NCI-H1417 (cell line): ENCODE data around the gene C2orf72.
A peak's percentile ranks its signal among the peaks of the same experiment; 100 is the strongest.
"Not testable (repeated sequence)": the region's sequence is repeated elsewhere in the genome, so short reads cannot be mapped to it uniquely, and the experiment has no call there.

ENCODE experiments used
- DNase-seq, 3 experiments: peaks; one replicate each; lab custom pipeline; 2025; lab: John Stamatoyannopoulos, UW

Gene C2orf72

DNA sequence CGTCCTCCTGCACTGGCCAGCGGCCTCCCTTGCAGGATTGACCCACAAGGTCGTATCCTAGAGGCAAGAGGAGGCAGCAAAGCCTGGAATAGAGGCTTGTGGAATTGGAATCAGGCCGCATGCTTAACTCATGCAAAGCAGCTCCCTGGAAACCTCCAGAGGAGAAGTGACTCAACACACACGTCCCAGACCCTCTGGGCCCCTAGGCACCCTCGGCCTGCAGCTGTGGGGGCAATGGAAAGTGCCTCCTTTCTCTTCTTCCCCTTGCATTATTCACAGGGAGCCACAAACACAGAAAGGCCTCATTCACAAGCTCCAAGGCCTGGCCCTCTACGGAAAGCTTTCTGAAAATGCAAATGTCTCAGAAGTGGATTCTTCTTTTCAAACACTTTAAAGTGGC, 21.8 kb upstream of the C2orf72 start:
- no peak for DNase-seq

DNA sequence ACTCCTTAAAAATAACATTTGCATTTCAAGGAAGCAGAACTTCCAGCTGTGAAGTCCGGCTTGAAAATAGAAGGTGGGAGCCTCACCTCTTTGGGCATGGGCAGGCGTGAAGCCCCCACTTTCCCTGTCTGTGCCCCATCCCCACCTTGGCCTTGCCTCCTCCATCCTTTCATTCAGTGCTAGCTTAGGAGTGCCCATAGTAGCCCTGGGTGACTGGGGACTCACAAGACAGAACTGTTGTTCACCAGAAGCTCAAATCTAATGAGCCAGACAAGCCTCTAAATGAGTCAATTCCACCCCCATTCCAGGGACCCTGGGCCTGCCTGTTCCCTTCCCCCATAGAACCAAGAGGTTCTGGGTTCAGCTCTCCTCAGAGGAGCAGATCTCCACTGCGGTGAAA, 21.4 kb upstream of the C2orf72 start:
- no peak for DNase-seq

DNA sequence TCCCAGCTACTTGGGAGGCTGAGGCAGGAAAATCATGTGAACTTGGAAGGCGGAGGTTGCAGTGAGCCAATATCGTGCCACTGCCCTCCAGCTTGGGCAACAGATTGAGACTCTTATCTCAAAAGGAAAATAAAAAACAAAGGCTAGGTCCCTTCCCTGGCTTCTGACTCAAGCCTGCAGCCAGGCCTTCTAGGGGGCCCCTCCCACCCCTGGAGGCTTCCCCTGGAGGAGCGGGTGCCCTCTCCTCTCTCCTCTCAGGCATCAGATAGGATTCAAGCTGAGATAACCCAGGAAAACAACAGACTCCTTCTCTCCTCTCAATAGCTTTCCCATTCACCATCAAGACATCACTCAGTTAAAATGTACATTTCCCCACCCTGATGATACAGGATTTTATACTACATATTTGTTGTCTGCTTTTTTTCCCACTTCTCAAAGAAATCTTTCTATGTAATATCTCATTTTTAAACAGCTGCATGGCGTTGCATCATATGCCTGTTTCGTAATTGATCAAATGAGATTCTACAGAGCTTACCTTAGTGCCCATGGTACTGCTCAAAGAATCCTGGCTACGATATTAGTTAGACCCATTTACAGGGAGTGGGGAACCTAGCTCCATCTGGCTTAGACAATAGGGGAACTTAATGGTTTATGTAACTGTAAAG, 20.6 kb upstream of the C2orf72 start:
- no peak for DNase-seq

DNA sequence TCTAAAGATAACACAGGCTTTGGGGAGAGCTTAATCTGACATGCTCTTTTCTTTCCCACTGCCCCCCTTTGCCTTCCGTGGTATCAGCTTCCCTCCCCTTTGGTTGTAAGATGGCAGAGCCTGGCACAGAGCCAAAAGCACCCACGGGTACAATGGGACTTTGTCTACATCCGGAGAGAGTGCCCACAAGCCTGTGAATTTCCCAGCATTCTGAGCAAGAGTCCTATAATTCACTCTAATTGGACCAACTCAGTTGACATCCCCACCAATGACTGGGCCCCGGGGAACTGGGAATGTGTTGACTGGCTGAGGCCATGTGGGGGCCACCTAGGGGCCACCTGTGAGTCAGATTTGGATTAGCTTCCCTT, 20.1 kb upstream of the C2orf72 start:
- DNase-seq: peak in 1 of 3 experiments; percentile 49

- DNase-seq: no peak
Measured at GRCh38 chr2:231018184-231018583, 19.1 kb upstream of the C2orf72 start.

DNA sequence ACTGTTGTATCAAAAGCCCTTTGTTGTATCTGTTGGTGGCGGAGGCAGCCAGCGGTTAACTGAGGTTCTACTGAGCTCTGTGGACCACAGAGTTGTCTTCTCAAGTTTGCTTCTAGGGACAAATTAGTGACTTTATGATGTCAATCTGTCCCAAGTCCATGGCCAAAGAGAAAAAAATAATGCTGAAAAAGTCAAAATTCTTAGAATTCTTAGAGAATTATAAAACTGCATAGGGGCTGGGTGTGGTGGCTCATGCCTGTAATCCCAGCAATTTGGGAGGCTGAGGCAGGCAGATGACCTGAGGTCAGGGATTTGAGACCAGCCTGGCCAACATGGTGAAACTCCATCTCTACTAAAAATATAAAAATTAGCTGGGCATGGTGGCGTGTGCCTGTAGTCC, 12.3 kb upstream of the C2orf72 start:
- DNase-seq: not testable (repeated sequence)

- no peak for DNase-seq
Measured at GRCh38 chr2:231028889-231029288, 8.4 kb upstream of the C2orf72 start.

DNA sequence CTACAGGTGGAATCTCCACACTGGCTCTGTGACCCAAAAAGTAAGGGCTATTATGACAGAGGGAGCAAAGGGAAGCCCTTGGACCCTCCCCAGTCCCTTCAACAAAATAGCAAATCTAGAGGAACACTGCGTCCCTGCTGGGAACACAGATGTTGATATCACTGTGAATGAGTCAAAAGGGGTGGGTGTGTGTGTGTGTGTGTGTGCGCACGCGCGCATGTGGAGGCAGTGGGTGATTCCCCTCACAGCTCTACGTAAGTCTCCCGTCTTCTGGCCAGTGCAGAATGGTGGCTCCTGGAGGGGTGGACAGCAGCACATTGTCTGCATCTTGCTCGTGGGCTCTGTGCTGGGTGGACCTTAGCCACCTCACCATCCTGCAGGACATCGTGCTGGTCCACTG, 7.8 kb upstream of the C2orf72 start:
- no peak for DNase-seq

DNA sequence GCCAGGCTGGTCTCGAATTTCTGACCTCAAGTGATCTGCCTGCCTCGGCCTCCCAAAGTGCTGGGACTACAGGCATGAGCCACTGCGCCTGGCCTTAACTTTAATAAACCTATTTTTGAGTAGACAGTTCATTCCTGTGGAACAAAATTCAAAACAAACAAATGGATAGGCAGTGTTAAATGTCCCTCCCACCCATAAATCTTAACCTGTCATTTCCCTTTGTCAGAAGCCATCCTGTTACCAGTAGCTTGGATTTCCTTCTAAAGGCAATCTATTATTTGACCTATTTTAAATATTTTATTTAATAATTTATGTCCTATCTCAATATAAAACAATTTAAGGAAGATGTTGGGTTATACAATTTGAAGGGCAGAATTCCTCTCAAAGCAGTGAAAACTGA, 6.6 kb upstream of the C2orf72 start:
- DNase-seq: peak in 1 of 3 experiments; percentile 43

GRCh38 chr2:231032575-231033140, 4.7 kb upstream of the C2orf72 start:
- peak in 1 of 3 experiments; percentile 43 for DNase-seq

GRCh38 chr2:231033147-231034132, 3.9 kb upstream of the C2orf72 start:
- DNase-seq: no peak

- no peak for DNase-seq
Measured at GRCh38 chr2:231034291-231034882, 2.9 kb upstream of the C2orf72 start.

DNA sequence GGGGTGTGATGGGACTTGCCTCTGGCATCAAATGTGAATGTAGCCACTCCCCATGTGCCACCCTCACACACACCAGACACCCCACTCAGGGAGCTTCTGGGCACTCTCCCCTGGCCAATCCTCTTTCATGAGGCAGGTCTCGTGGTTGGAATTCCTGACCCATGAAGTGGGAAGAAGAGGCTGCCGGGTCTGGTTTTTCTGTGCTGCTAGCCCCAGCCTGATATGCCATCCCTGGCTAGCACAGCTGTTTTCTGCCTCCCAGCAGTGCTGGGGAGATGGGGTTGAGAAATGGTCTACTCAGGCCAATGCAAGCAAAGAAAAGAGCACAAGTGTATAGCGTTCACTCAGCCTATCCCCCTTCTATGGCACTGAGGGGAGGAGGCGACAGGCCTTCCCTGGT, 1.2 kb upstream of the C2orf72 start:
- no peak for DNase-seq

- DNase-seq: no peak
Measured at GRCh38 chr2:231036578-231037106, 681 bp upstream of the C2orf72 start.

DNA sequence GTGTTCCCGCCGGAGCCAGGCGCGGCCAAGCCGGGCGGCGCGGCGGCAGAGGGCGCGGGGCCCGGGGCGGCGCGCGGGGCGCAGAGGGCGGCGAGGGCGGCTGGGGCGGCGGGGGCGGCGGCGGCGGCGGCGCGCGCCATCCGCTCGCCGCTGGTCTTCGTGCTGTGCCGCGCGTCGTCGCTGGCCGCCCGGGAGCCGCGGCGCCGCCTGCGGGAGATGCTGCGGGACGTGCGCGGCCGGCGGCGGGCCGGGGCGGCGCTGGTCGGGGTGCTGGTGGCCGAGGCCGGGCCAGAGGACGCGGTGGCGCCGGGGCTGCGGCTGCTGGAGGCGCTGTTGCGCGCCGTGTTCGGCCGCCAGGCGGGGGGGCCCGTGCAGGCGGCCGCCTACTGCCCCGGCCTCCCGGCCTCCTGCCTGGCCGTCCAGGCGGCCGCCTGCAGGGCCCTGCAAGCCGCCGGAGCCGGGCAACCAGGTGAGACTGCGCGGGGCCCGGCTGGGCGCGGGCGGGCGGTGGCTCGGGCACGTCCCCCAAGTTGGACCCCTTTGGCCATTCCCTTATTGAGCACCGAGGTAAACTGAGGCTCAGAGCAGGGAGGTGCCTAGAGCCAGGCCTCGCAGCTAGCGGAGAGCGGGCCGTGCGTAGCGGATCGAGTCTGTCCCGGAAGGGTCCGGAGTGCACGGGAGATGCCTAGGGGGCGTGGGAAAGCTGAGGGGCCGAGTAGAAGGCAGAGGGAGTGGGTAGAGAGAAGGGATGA, 584 bp downstream of the C2orf72 start:
- DNase-seq: peak in 1 of 3 experiments; percentile 49

DNA sequence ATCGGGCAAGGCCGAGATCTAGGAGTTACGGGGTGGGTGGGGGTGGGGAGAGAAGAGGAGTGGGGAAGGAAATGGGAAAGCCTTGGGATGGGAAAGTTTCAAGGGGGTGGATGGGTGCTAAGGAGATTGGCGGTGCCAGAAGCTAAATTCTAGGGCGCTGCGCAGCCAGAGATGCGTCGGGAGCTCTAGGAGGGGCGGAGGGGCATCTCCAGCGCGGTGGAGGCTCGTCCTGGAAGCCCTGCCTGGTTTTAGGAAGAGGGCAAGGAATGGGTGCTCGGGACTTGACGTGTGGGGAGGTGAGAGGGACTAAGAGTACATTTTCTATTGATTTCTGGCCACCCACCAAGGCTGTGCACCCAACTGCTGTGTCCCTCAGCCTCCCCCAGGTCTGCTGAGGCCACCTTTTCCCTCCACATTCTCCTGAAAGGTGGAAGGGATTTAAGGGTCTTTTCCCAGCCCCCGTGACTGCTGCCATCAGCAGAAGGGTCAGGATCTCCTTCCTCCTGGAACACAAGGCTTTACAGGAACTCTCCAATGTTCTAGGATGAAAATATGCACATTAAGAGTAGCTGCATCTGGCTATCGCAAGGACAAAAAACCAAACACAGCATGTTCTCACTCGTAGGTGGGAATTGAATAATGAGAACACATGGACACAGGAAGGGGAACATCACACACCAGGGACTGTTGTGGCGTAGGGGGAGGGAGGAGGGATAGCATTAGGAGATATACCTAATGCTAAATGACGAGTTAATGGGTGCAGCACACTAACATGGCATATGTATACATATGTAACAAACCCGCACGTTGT, 1.4 kb downstream of the C2orf72 start:
- DNase-seq: no peak

GRCh38 chr2:231039294-231039664, 2.0 kb downstream of the C2orf72 start:
- no peak for DNase-seq

DNA sequence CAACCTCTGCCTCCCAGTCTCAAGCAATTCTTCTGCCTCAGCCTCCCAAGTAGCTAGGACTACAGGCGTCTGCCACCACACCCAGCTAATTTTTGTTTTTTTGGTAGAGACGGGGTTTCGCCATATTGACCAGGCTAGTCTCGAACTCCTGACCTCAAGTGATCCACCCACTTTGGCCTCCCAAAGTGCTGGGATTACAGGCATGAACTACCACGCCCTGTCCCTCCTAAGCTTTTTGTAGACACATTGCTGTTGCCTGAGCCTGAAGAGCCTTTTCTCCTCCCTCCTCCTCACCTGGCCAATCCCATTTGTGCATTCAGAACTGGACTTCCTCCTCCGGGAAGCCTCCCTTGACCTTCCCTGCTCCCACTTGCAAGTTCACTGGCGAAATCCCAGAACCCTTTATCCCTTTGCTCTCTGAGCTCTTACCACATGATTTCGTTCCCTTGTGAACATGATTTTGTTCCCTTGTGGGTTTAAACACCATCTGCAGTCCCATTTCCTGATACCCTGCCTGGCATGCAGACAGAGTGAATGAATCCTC, 2.6 kb downstream of the C2orf72 start:
- no peak for DNase-seq

DNA sequence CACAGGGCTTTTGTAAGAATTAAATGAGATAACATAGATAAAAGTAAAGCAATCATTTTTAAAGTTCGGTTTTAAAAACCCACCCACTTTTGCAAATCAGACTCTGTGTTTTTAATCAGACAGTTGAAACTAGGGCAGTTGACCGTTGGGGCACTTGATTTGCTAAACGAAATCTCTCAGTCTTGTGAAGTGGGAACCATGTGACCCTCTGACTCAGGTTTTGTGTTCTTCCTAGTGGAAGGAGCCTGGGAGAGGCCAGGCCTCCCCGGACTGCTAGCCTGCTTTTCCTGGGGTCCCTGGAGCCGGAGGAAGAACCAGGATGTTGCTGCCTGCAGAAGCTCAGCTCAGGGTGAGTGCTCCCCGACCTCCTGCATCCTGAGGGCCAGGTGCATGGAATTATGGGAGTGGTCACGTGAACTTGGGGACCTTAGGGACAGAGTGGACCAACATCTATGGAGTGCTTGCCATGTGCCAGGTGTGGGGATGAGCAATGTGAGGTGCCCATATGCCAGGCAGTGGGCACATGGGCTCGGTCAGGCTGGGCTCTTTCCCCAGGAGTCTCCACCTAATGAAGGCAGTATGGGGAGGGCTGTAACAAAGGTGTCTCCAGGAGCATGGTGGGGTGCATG, 3.9 kb downstream of the C2orf72 start:
- no peak for DNase-seq

DNA sequence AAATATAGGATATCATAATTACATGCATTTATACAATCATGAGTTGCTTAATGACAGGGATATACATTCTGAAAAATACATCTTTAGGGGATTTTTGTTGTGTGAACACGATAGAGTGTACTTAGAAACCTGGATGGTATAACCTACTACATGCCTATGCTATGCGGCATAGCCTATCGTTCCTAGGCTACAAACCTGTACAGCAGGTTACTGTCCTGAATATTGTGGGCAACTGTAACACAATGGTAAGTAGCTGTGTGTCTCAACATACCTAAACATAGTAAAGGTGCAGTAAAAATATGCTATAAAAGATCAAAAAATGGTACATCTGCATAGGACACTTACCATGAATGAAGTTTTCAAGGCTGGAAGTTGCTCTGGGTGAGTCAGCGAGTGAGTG, 6.5 kb downstream of the C2orf72 start:
- DNase-seq: no peak
